ENCODE data around the gene LGI2.
"Not testable (repeated sequence)": the region's sequence is repeated elsewhere in the genome, so short reads cannot be mapped to it uniquely, and the experiment has no call there.

LGI2 gene

DNA sequence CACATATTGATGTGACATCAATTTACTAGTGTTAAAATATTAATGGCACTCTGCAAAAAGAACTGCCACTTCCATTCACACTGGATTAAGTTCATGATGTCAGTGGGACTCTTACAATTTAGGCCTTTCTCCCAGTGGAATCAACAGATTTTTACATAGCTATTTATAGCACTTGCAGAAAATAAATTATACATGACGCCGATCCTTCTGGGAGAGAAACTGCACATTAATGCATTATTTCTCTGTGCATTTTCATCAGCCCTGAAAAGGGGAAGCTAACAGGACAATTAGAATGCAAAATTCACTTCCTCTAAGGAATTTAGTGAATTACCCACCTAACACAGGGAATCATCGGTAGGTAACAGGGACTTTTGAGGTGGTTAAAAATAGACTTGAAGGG is 15.7 kb downstream of the LGI2 start:
- no peak overlapping the region for H3K4me3 ChIP-seq (ENCODE audit: low read depth, low read length)
- in situ Hi-C loops (cut with HindIII; ENCODE audit: low sequenced_read_pairs) = no loop called here
- TF ChIP-seq, protein P1, sequence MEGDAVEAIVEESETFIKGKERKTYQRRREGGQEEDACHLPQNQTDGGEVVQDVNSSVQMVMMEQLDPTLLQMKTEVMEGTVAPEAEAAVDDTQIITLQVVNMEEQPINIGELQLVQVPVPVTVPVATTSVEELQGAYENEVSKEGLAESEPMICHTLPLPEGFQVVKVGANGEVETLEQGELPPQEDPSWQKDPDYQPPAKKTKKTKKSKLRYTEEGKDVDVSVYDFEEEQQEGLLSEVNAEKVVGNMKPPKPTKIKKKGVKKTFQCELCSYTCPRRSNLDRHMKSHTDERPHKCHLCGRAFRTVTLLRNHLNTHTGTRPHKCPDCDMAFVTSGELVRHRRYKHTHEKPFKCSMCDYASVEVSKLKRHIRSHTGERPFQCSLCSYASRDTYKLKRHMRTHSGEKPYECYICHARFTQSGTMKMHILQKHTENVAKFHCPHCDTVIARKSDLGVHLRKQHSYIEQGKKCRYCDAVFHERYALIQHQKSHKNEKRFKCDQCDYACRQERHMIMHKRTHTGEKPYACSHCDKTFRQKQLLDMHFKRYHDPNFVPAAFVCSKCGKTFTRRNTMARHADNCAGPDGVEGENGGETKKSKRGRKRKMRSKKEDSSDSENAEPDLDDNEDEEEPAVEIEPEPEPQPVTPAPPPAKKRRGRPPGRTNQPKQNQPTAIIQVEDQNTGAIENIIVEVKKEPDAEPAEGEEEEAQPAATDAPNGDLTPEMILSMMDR (IDR thresholded peaks at IDR 0.05; ENCODE audit: low read depth, low read length) = no peak
- no peak for DNase-seq (ENCODE audit: low read depth, low spot score)

DNA sequence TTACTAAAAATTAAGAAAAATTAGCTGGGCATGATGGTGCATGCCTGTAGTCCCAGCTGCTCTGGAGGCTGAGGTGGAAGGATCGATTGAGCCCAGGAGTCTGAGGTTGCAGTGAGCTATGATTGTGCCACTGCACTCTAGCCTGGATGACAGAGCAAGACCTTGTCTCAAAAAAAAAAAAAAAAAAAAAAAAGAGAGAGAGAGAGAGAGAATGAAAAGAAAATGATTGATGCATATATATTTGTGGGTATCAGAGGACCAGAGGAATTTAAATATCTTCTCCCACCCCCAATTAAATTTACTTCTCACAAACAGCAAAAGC is 16.1 kb downstream of the LGI2 start:
- H3K4me3 ChIP-seq (ENCODE audit: low read depth, low read length); DNase-seq (ENCODE audit: low read depth, low spot score); in situ Hi-C loops (cut with HindIII; ENCODE audit: low sequenced_read_pairs): not testable (repeated sequence)

DNA sequence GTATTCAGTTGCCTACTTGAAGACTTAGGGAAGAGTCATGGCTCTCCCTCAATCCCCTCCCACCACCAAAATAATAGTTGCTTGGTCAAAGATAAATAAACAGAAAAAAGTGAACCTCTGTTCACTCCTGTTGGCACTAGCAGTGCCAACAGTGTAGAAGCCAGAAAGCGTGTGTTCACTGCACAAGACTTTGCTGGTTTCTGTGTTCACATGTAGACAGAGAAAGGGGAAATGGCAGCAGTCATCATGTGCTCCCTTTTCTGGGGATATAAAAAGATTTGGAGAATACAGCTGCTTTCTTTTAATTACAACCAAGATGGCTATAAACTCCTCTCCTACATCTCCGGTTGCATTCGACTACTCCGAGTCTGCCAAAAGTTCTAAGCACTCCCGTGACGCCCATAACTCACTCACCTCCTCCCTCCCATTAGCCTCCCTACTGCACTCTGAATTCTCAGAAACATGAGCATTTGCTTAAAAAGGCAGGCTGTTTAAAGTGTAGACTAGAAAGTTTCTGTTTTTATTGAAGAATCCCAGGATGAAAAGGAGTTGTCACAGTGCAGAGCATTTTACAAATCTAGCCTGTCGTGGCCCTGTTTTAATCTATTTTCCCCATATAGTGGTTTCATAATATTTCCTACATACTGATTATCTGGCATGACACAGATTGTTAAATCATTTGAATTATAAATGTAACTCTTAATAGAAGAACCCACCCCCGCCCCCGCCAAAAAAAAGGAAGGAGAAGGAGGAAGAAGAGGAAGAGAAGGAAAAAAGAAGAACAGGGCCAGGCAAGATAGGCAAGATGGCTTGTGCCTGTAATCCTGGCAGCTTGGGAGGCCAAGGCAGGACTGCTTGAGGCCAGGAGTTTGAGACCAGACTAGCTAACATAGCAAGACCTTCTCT is 16.7 kb downstream of the LGI2 start:
- H3K4me3 ChIP-seq (ENCODE audit: low read depth, low read length) = no peak overlapping the region
- no peak for DNase-seq (ENCODE audit: low read depth, low spot score)
- in situ Hi-C loops (cut with HindIII; ENCODE audit: low sequenced_read_pairs) = no loop called here
- TF ChIP-seq, protein P1 (IDR thresholded peaks at IDR 0.05; ENCODE audit: low read depth, low read length) = no peak

DNA sequence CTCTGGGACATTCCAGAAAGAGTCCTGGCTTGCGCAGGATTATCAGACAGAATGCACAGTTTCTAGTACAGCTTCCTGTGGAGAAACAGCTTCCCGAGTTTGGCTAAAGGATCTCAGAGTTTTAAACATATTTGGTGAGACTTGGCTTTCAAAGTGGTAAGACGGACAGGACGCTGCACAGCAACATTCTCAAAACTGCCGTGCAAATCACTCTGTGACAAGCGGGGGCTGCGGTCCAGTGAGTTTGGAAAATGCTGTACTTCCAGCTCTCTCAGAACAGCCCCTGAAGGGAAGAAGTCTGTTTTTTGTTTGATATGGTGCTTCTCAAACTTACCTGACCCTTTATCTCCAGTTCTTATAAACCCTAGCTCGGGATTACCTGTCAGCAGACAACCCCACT is 18.1 kb downstream of the LGI2 start:
- no peak for DNase-seq (ENCODE audit: low read depth, low spot score)
- TF ChIP-seq, protein P1 (IDR thresholded peaks at IDR 0.05; ENCODE audit: low read depth, low read length) = no peak
- in situ Hi-C loops (cut with HindIII; ENCODE audit: low sequenced_read_pairs) = no loop called here

DNA sequence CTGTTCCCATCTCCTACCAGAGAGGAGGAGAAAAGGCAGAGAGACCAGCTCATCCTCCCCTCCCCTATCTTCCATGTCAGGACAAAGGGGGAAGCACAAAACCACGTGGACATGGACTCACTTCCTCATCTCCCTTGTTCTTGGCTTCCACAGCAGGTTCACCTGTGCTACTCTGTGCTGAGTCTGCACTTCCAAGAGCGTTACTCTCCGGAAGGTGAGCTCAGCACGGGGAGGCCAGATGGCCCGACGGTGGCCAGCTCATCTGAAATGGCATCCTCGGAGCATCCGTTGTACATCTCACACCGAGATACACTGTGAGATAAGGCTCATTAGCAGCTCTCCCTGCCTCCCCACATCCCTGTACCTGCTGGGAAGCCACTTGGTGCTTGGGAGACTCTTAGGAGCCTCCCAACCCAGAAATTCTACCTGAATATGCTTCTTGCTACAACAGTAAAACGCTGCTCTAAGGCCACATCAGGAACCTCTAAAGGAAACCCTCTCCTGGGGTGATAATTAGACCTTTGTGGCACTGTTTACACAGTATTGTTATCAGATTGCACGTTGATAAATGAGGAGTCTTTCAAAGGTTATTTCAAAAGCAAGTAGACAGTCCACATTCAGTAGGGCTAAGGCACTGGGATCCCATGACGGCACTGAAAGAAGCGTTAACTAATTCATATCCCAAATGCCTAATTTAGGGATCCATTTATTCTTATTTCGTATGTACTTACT is 19.4 kb downstream of the LGI2 start:
- H3K4me3 ChIP-seq (ENCODE audit: low read depth, low read length) = no peak overlapping the region
- no peak for DNase-seq (ENCODE audit: low read depth, low spot score)
- in situ Hi-C loops (cut with HindIII; ENCODE audit: low sequenced_read_pairs) = no loop called here
- TF ChIP-seq, protein P1 (IDR thresholded peaks at IDR 0.05; ENCODE audit: low read depth, low read length) = no peak

More for the DNA sequence above, 18.1 kb downstream of the LGI2 start:
- H3K4me3 ChIP-seq (ENCODE audit: low read depth, low read length) = no peak overlapping the region

DNA sequence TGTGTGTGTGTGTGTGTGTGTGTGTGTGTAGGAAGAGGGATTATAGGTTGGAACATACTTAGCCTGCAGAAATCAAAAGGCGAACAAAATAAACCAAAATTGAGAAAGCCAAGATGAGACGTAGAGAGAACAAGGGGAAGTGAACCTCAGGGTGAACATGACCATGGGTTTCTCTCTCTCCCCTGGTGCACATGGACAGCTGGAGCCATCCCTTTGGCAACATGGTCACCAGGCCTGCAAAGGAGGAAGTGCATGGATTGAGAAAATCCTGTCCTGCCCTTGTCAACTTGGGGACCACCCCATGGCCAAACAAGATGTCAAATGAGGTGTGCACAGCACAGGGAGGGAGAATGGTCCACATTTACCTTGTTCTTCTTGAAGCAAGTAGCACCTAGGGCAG is 23.1 kb downstream of the LGI2 start:
- in situ Hi-C loops (cut with HindIII; ENCODE audit: low sequenced_read_pairs) = no loop called here
- no peak for DNase-seq (ENCODE audit: low read depth, low spot score)
- H3K4me3 ChIP-seq (ENCODE audit: low read depth, low read length) = no peak overlapping the region
- TF ChIP-seq, protein P1 (IDR thresholded peaks at IDR 0.05; ENCODE audit: low read depth, low read length) = no peak

DNA sequence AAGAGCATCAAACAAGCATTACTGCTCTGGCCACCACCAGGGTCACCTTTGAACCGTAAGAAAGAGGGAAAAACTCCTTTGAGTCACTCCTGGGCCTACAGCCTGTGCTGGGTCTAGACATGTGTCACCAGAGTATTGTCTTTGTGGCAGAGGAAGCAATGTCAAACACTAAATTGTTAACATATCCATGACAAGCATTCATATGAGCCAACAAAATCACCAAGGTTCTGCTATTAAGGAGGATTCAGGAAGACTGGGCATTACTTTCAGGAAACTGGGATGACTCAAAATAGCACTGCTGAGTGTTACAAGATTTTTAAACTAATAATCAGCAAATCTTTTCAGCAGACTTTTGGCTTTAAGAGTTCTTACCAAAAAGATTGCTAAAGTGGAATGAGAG is 28.1 kb downstream of the LGI2 start:
- no peak overlapping the region for H3K4me3 ChIP-seq (ENCODE audit: low read depth, low read length)
- TF ChIP-seq, protein P1 (IDR thresholded peaks at IDR 0.05; ENCODE audit: low read depth, low read length) = no peak
- no peak for DNase-seq (ENCODE audit: low read depth, low spot score)
- in situ Hi-C loops (cut with HindIII; ENCODE audit: low sequenced_read_pairs) = no loop called here
